ENCODE measurements around the gene CORT.
"Not testable (repeated sequence)": the region's sequence is repeated elsewhere in the genome, so short reads cannot be mapped to it uniquely, and the experiment has no call there.

CORT gene

DNA sequence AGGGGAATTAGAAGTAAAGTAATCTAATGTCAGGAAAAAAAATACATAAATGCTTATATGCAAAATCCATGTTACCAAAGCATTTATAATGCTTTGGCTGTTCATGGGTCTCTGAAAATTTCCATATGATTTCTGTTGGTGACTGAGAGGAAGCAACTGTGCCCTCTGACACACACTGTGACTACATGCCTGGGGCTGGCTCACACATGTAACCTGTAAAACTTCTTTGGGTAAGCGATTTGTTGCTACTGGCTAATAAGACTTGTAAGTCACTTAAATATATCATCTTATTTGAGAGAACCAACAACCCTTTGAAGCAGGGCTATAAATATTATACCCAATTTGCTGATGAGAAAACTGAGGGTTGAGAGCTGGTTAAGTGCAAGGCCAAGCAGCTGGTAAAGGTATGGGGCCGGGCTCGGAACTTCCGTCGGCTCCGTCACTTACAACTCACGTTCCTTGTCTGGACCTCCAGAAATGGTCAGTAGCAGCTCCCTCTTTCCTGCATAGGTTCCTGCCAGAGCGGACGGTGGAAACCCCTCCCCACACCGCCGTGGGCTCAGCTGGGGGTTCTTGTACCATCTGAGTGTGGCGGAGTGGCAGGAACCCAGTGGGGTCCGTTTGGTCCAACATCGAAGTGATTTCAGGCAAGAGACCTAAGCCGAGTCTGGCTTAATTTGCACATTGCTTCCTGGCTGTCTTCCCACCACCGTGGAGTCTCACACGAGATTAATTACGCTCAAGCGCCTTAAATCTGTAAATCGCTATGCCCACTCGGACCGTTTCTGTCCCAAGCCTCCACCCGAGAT lies 21.8 kb downstream of the CORT start:
- peak; percentile 31 for DNase-seq
- in situ Hi-C loops (cut with HindIII; ENCODE audit: low pct_ligation_motif_present, low pct_unique_long_range_greater_than_20kb, low sequenced_read_pairs): no loop called here

DNA sequence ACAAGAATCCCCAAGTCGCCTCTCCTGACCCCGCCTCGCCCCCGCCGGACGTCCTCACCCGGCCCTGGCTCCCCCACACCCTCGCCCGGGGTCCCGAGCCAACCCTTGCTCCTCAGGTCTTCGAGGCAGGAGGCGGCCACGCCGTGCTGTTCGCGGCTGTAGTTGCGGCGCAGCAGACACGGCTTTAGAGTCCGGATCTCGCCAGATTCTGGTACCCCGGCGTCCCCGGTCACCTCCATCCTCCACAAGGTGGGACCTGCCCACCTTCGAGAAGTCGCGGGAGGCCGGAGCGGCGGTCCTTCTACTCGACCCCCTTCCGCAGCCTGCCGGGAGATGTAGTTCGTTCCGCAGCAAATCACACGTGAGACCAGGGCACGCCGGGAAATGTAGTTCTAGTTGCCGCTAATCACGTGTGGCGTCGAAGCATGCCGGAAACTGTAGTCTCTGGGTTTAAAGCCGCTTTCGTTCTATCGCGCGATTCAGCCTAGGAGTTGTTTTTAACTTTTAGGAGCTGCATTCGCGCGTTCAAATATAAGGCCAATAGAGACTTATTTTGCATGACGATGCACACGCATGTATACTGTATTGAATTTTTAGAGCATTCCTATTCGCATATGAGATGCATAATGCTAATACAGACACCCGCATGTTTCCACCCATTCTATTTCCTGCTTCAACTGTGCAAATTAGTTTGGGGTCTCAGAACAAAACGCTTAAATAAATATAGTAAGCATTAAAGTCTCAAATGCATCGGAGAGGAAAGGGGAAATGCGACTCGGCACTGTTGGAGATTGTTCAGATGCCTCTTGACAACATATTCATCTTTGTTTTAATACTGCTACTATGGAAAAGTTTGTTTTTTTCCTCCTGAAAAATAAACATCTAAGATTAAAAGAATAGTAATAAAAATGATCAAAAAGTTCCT lies 22.7 kb downstream of the CORT start, which contains the start of gene DFFA:
DFFA (minus strand) TSS at position 310 of the 925 bp plus-strand sequence; CDS start at position 239, 71 bp downstream.
- in situ Hi-C loops (cut with HindIII; ENCODE audit: low pct_ligation_motif_present, low pct_unique_long_range_greater_than_20kb, low sequenced_read_pairs): no loop called here
- DNase-seq: peak; percentile 94

GRCh38 chr1:10473145-10473765 lies 23.4 kb downstream of the CORT start:
- in situ Hi-C loops (cut with HindIII; ENCODE audit: low pct_ligation_motif_present, low pct_unique_long_range_greater_than_20kb, low sequenced_read_pairs): no loop called here
- no peak for DNase-seq

DNA sequence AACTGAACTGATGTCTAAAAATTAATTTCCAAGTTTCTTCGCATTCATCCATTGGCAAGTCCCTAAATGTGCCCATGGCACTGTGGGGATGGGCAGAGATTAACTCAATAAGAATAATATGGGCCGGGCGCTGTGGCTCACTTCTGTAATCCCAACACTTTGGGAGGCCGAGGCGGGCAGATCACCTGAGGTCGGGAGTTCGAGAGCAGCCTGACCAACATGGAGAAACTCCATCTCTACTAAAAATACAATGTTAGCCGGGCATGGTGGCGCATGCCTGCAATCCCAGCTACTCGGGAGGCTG lies 24.4 kb downstream of the CORT start:
- DNase-seq; in situ Hi-C loops (cut with HindIII; ENCODE audit: low pct_ligation_motif_present, low pct_unique_long_range_greater_than_20kb, low sequenced_read_pairs): not testable (repeated sequence)

- in situ Hi-C loops (cut with HindIII; ENCODE audit: low pct_ligation_motif_present, low pct_unique_long_range_greater_than_20kb, low sequenced_read_pairs): no loop called here
Observed at GRCh38 chr1:10474613-10475507, 25.0 kb downstream of the CORT start, which contains the start of gene PEX14. PEX14 (plus strand) TSS chr1:10474950; CDS start chr1:10474967, 17 bp downstream.

GRCh38 chr1:10475510-10475909 lies 25.7 kb downstream of the CORT start:
- no peak for DNase-seq
- in situ Hi-C loops (cut with HindIII; ENCODE audit: low pct_ligation_motif_present, low pct_unique_long_range_greater_than_20kb, low sequenced_read_pairs): no loop called here

More at GRCh38 chr1:10474613-10475507, 25.0 kb downstream of the CORT start, which contains the start of gene PEX14:
- DNase-seq: peak; percentile 88

DNA sequence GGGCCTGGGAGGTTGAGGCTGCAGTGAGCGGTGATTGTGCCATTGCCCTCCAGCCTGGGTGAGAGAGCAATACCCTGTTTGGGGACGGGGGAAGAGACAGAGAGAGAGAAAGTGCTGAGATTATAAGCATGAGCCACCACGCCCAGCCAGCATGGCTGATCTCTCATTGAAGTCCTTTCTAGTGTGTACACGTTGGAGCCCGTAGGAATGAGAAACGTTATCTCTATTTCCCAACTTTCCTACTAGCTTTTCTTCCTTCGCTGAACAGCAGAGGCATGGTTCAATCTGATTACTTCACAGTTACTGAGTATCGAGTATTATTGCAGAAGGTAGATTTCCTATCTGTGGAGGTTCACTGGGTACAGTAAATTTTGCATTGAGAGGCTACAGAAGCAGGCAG lies 29.5 kb downstream of the CORT start:
- in situ Hi-C loops (cut with HindIII; ENCODE audit: low pct_ligation_motif_present, low pct_unique_long_range_greater_than_20kb, low sequenced_read_pairs): no loop called here
- DNase-seq: no peak

GRCh38 chr1:10480614-10481013 lies 30.8 kb downstream of the CORT start:
- in situ Hi-C loops (cut with HindIII; ENCODE audit: low pct_ligation_motif_present, low pct_unique_long_range_greater_than_20kb, low sequenced_read_pairs): no loop called here
- DNase-seq: no peak

DNA sequence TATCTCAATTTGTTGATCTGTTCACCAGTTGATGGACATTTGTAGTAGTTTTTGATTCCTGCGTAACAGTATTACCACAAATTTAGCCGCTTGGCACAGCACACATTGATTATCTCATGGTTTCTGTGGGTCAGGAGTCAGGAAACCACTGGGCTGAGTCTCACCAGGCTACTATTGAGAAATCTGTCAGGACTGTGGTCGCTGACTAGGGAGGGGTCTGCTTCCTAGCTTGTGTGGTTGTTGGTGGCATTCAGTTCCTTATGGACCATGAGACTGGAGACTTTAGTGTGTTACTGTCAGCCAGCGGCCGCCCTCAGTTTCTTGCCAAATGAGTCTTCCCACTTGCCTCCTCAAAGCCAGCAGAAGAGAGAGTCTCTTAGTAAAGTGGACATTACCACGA lies 34.7 kb downstream of the CORT start:
- DNase-seq: no peak
- in situ Hi-C loops (cut with HindIII; ENCODE audit: low pct_ligation_motif_present, low pct_unique_long_range_greater_than_20kb, low sequenced_read_pairs): no loop called here

DNA sequence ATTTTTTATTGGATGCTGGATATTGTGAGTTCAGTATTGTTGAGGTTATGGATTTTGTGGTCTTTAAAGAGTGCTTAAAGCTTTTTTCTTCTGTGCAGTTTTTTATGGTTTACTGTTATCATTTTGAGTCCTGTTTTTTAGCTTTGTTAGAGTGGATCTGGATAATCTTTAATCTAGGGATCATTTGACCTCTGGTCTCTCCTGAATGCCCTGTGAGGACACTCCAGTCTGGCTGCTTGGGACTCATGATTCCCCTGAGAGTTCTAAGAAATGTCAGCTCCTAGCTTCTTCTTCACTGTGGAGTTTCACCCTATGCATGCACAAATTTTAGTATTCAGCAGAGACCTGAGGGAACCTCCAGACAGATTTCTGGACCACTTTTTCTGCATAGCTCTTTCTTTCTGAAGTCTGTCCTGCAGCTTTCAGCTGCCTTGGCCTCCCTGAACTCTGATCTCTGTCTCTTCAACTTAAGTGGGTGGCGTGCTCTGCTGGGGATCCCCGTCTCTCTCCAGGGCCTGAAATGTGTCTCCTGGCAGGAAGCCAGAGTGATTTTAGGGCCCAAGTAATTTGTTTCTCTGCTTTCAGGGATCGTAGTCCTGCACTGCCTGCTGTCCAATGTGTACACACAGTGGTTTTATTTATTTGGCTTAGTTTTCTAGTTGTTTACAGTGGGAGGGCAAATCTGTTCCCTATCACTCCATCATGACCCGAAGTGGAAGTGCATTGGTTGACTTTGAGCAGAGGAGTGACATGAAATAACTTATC lies 39.6 kb downstream of the CORT start:
- in situ Hi-C loops (cut with HindIII; ENCODE audit: low pct_ligation_motif_present, low pct_unique_long_range_greater_than_20kb, low sequenced_read_pairs): no loop called here
- no peak for DNase-seq

DNA sequence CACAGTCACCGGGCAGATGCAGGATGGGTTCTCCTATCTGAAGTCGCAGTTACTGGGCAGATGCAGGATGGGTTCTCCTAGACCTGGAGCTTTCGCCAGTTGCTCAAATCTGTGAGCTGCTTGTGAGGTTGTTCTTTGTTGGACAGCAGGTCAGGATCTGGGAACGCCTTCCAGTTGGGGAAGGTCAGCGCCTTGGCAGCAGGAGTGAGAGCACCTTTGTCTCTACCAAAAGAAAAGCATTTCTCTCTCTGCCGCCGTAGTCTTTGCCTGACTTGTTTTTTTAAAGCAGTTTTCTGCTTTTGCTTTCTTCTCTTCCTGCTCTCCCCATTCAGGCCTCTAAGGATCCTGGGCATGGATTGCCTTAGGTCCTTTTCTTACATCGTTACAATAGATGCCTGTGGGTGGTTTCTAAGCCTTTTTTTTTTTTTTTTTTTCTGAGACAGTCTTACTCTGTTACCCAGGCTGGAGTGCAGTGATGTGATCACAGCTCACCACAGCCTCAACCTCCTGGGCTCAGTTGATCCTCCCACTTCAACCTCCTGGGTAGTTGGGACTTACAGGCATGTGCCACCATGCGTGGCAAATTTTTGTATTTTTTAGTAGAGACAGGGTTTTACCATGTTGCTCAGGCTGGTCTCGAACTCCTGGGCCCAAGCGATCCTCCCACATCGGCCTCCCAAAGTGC lies 40.6 kb downstream of the CORT start:
- no peak for DNase-seq
- in situ Hi-C loops (cut with HindIII; ENCODE audit: low pct_ligation_motif_present, low pct_unique_long_range_greater_than_20kb, low sequenced_read_pairs): no loop called here

GRCh38 chr1:10494418-10494753 lies 44.6 kb downstream of the CORT start:
- in situ Hi-C loops (cut with HindIII; ENCODE audit: low pct_ligation_motif_present, low pct_unique_long_range_greater_than_20kb, low sequenced_read_pairs): no loop called here
- DNase-seq: no peak

- in situ Hi-C loops (cut with HindIII; ENCODE audit: low pct_ligation_motif_present, low pct_unique_long_range_greater_than_20kb, low sequenced_read_pairs): no loop called here
- peak; percentile 73 for DNase-seq
Observed at GRCh38 chr1:10494754-10495474, 45.1 kb downstream of the CORT start.

DNA sequence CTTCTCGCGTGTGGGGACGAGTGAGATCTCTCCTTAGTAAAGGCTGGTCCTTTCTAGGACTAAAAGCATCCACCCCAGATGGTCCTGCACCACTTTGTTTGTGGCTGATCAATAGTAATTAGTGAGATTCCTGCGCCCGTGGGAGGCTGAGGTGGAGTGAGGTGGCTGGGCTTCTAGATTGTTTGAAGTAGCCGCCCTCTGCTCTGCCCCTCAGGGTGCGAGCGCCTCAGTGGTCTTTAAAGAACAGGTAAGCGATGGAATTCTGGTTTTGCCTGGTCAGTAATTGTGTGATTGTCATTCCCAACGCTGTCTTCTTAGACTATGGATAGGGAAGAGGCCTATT lies 45.6 kb downstream of the CORT start:
- no peak for DNase-seq
- in situ Hi-C loops (cut with HindIII; ENCODE audit: low pct_ligation_motif_present, low pct_unique_long_range_greater_than_20kb, low sequenced_read_pairs): no loop called here

DNA sequence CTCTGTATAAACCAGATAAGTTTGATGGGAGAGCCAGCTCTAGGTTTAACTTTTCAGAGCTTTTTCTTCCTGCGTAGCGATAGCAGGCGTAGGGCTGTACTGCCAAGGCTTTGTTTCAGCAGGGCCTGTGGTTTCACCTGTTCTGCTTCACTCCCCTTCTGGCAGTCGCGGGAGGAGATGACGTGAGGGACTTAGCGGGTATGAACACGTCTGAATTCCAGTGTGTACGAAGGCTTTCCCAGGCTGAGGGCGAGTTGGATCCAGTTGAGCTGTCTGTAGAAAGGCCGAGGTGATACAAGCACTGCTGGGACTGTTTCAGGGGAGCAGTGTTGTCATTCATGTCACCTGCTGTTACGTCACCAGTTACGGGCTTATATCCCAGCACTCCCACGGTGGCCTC lies 46.1 kb downstream of the CORT start:
- DNase-seq: peak; percentile 94
- in situ Hi-C loops (cut with HindIII; ENCODE audit: low pct_ligation_motif_present, low pct_unique_long_range_greater_than_20kb, low sequenced_read_pairs): no loop called here

GRCh38 chr1:10497109-10497508 lies 47.3 kb downstream of the CORT start:
- in situ Hi-C loops (cut with HindIII; ENCODE audit: low pct_ligation_motif_present, low pct_unique_long_range_greater_than_20kb, low sequenced_read_pairs): no loop called here
- no peak for DNase-seq

- in situ Hi-C loops (cut with HindIII; ENCODE audit: low pct_ligation_motif_present, low pct_unique_long_range_greater_than_20kb, low sequenced_read_pairs): no loop called here
- DNase-seq: no peak
Observed at GRCh38 chr1:10498231-10498630, 48.4 kb downstream of the CORT start.
